Caco-2 (cell line): ENCODE measurements around the gene STK24. TPM values are rescaled to one million over a fixed set of nuclear protein-coding genes. Genes with fewer than 3 reads are reported as not detected.
A peak's percentile ranks its signal among the peaks of the same experiment; 100 is the strongest.

Source experiments
- BruUV-seq: library from RNA; stranded (reverse); fragments of 400-500 nt; replicated peaks from 2 replicates; lab custom pipeline; 2021; lab: Mats Ljungman, UMichigan
- CTCF ChIA-PET: fragments of 300-600 bp; sonication (Branson Sonifier 250); formaldehyde crosslinking; loops from one replicate; lab custom pipeline; 2022; ENCODE audit warnings: antibody characterized with exemption; lab: Charles Lee
- POLR2A ChIA-PET: fragments of 300-600 bp; sonication (Branson Sonifier 250); formaldehyde crosslinking; loops from one replicate; lab custom pipeline; 2022; ENCODE audit warnings: antibody characterized with exemption; lab: Charles Lee
- DNase-seq, 2 experiments: peaks; one replicate each; pipeline versions ENCODE4 v3.0.0 to v3.0.0-alpha.2; 2020 to 2022
- H3K27me3 ChIP-seq: replicated peaks from 2 replicates; pipeline ENCODE4 v1.6.0; 2011; ENCODE audit warnings: low read length; ENCODE audit not compliant: control insufficient read depth, insufficient read depth
- H3K36me3 ChIP-seq: 2 replicates; pipeline ENCODE4 v1.5.1; 2011; ENCODE audit warnings: low read length; ENCODE audit not compliant: control insufficient read depth, insufficient read depth
- H3K4me1 ChIP-seq: fragments of 250-450 bp; sonication (Bioruptor Pico); 2 replicates; pipeline ENCODE4 v1.5.1; 2020; ENCODE audit warnings: mild to moderate bottlenecking
- H3K4me3 ChIP-seq: 2 replicates; pipeline ENCODE4 v1.5.1; 2011; ENCODE audit warnings: low read depth, mild to moderate bottlenecking, control low read depth, low read length
- H3K9me3 ChIP-seq: fragments of 250-450 bp; sonication (Bioruptor Pico); 2 replicates; pipeline ENCODE4 v1.5.1; 2020; ENCODE audit warnings: mild to moderate bottlenecking, moderate library complexity
- H3K27ac Mint-ChIP-seq: one replicate; pipeline ENCODE4 v1.8.0; 2022; ENCODE audit warnings: mixed read lengths; ENCODE audit not compliant: unreplicated experiment
- H3K27me3 Mint-ChIP-seq: one replicate; pipeline ENCODE4 v1.8.0; 2022; ENCODE audit warnings: mixed read lengths; ENCODE audit not compliant: insufficient read depth, unreplicated experiment
- H3K36me3 Mint-ChIP-seq: one replicate; pipeline ENCODE4 v1.8.0; 2022; ENCODE audit warnings: mild to moderate bottlenecking, mixed read lengths; ENCODE audit not compliant: insufficient read depth, unreplicated experiment
- H3K4me1 Mint-ChIP-seq: one replicate; pipeline ENCODE4 v1.8.0; 2022; ENCODE audit warnings: low read depth, mixed read lengths; ENCODE audit not compliant: unreplicated experiment
- H3K4me3 Mint-ChIP-seq: one replicate; pipeline ENCODE4 v1.8.0; 2022; ENCODE audit warnings: mild to moderate bottlenecking, moderate library complexity, mixed read lengths; ENCODE audit not compliant: unreplicated experiment
- H3K9me3 Mint-ChIP-seq: one replicate; pipeline ENCODE4 v1.8.0; 2022; ENCODE audit warnings: mixed read lengths; ENCODE audit not compliant: unreplicated experiment
- CTCF ChIP-seq, 2 experiments: fragments of 200-600 bp in 1 of 2; IDR thresholded peaks; 1 replicate in 1 of 2; 2 replicates in 1 of 2; pipeline versions ENCODE4 v1.5.1 to v1.8.0; 2011 to 2022; ENCODE audit warnings: antibody characterized with exemption in 1 of 2, control low read depth in 1 of 2, inconsistent platforms in 1 of 2, low read depth in 1 of 2, low read length in 1 of 2, mild to moderate bottlenecking in 1 of 2, moderate library complexity in 1 of 2; ENCODE audit not compliant: insufficient read depth in 1 of 2, severe bottlenecking in 1 of 2, unreplicated experiment in 1 of 2
- intact Hi-C: fragments of 100-400 bp; cut with micrococcal nuclease; formaldehyde crosslinking; loops from one replicate; pipeline ENCODE4 v1.10.0; 2022; ENCODE audit not compliant: unreplicated experiment
- total RNA-seq: library from RNA; stranded (reverse); gene quantifications from 2 replicates; pipeline ENCODE4 v1.2.3, GENCODE V29; 2022

Gene STK24
- total RNA-seq, 1 experiment from 2014 or later = 253 TPM

DNA sequence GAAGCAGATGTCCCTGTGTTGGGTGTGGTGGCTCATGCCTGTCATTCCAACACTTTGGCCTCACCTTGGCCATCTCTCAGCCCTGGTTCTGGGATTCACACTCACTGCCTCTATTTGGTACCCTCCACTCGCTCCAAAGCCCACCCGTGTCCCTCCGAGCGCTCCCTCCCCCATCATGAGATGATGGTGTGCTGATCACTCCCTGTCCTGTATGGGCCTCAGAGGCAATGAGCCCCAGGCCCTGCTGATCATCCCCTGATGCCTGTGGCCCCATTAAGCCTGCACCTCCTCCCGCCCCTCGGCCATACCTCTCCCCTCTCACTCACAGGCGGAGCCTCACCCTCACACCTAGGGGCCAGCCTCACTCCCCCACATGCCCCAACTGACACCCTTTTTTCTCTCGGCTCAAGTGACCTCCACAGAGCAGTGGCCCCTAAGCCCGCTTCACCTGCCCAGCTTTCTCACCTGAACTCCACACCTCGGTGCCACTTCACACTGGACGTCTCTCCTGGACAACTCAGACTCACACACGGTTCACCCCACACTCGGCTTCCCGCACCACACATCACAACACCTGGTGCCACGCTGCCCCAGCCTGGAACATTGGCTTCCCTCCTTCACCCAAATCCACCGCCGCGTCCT lies 114.5 kb downstream of the STK24 start:
- BruUV-seq = no TSS peak
- DNase-seq = no peak
- peaks cover 3% of the 10 kb centered on the region for H3K36me3 ChIP-seq
- no peak overlapping the region for H3K4me3 ChIP-seq
- Mint-ChIP-seq H3K9me3 (no peaks in the 10 kb centered on the region), H3K4me1 (peaks cover 24% of the 10 kb centered on the region), H3K4me3 (peak overlapping the region; percentile 17), H3K27ac (peak overlapping the region; percentile 58), H3K27me3 (no peaks in the 10 kb centered on the region), H3K36me3 (peaks cover 94% of the 10 kb centered on the region)
- ChIA-PET POLR2A (no interaction called here), CTCF (interaction anchor here (1.4 kb wide), 1 partner anchor 191 kb away, joined by 6 read pairs; no protein-coding TSS in a partner anchor)
- H3K9me3 ChIP-seq = no peaks in the 10 kb centered on the region
- H3K27me3 ChIP-seq = no peaks in the 10 kb centered on the region
- intact Hi-C loops = no loop called here
- no peak for TF ChIP-seq CTCF (IDR thresholded peaks at IDR 0.05; ENCODE audit: insufficient read depth in 1 of 2, low read depth in 1 of 2, low read length in 1 of 2, severe bottlenecking in 1 of 2, unreplicated experiment in 1 of 2)
- H3K4me1 ChIP-seq = no peaks in the 10 kb centered on the region

- Histone ChIP-seq H3K4me3 (no peak overlapping the region), H3K27me3 (no peaks in the 10 kb centered on the region), H3K36me3 (peaks cover 3% of the 10 kb centered on the region), H3K9me3 (no peaks in the 10 kb centered on the region), H3K4me1 (no peaks in the 10 kb centered on the region)
- Mint-ChIP-seq H3K9me3 (no peaks in the 10 kb centered on the region), H3K4me3 (no peak overlapping the region), H3K27me3 (no peaks in the 10 kb centered on the region), H3K4me1 (peaks cover 24% of the 10 kb centered on the region), H3K36me3 (peaks cover 94% of the 10 kb centered on the region), H3K27ac (peak overlapping the region; percentile 58)
- BruUV-seq = no TSS peak
- DNase-seq = no peak
- ChIA-PET POLR2A (no interaction called here), CTCF (interaction anchor here (0.7 to 1.4 kb wide), 2 partner anchors 191 to 212 kb away, joined by 3 to 6 read pairs; no protein-coding TSS in a partner anchor)
- intact Hi-C loops = no loop called here
- no peak for TF ChIP-seq CTCF (IDR thresholded peaks at IDR 0.05; ENCODE audit: insufficient read depth in 1 of 2, low read depth in 1 of 2, low read length in 1 of 2, severe bottlenecking in 1 of 2, unreplicated experiment in 1 of 2)
Observed at GRCh38 chr13:98461486-98462240, 115.2 kb downstream of the STK24 start.

GRCh38 chr13:98460516-98460915 lies 116.4 kb downstream of the STK24 start:
- no peak for DNase-seq
- no TSS peak for BruUV-seq
- H3K27me3 Mint-ChIP-seq = no peaks in the 10 kb centered on the region
- no peaks in the 10 kb centered on the region for H3K9me3 Mint-ChIP-seq
- no peak overlapping the region for H3K4me3 ChIP-seq
- H3K27me3 ChIP-seq = no peaks in the 10 kb centered on the region
- ChIA-PET CTCF (interaction anchor here (0.7 to 1.4 kb wide), 2 partner anchors 192 to 423 kb away, joined by 3 to 6 read pairs; no protein-coding TSS in a partner anchor), POLR2A (no interaction called here)
- H3K4me3 Mint-ChIP-seq = no peak overlapping the region
- H3K36me3 ChIP-seq = peaks cover 5% of the 10 kb centered on the region
- H3K4me1 ChIP-seq = no peaks in the 10 kb centered on the region
- peaks cover 97% of the 10 kb centered on the region for H3K36me3 Mint-ChIP-seq
- no peak for TF ChIP-seq CTCF (IDR thresholded peaks at IDR 0.05; ENCODE audit: insufficient read depth in 1 of 2, low read depth in 1 of 2, low read length in 1 of 2, severe bottlenecking in 1 of 2, unreplicated experiment in 1 of 2)
- H3K9me3 ChIP-seq = no peaks in the 10 kb centered on the region
- H3K27ac Mint-ChIP-seq = no peak overlapping the region
- intact Hi-C loops = no loop called here
- H3K4me1 Mint-ChIP-seq = peaks cover 24% of the 10 kb centered on the region
